Tibial nerve (tissue), 4 donors: ENCODE measurements around the gene SNAP91.
"Not testable (repeated sequence)": the region's sequence is repeated elsewhere in the genome, so short reads cannot be mapped to it uniquely, and the experiment has no call there.

Experiments used
- CTCF ChIP-seq, 5 experiments: fragments of 200-600 bp in 3 of 5; fragments of 450-650 bp in 2 of 5; sonication (generic) in 3 of 5; IDR thresholded peaks; one replicate each; pipeline ENCODE4 v1.5.1; 2016 to 2019; ENCODE audit warnings: antibody characterized with exemption in 5 of 5, mild to moderate bottlenecking in 3 of 5, moderate library complexity in 2 of 5
- EP300 ChIP-seq, 2 donors: sonication (generic); formaldehyde crosslinking; IDR thresholded peaks; one replicate each; pipeline ENCODE4 v1.6.1; 2017; ENCODE audit warnings: antibody characterized with exemption in 2 of 2, mild to moderate bottlenecking in 1 of 2

GRCh38 chr6:83551748-83552147 is 157.2 kb downstream of the SNAP91 start:
- not testable (repeated sequence) for TF ChIP-seq CTCF, EP300 (IDR thresholded peaks at IDR 0.05)
